HG03175 (cell line): ENCODE results near the gene AARS2.

Experiments used
- ATAC-seq: cut with Tn5 transposase; IDR thresholded peaks from one replicate; pipeline ENCODE4 v1.9.1; 2021; ENCODE audit warnings: mild to moderate bottlenecking, moderate library complexity; ENCODE audit not compliant: unreplicated experiment

AARS2 gene

DNA sequence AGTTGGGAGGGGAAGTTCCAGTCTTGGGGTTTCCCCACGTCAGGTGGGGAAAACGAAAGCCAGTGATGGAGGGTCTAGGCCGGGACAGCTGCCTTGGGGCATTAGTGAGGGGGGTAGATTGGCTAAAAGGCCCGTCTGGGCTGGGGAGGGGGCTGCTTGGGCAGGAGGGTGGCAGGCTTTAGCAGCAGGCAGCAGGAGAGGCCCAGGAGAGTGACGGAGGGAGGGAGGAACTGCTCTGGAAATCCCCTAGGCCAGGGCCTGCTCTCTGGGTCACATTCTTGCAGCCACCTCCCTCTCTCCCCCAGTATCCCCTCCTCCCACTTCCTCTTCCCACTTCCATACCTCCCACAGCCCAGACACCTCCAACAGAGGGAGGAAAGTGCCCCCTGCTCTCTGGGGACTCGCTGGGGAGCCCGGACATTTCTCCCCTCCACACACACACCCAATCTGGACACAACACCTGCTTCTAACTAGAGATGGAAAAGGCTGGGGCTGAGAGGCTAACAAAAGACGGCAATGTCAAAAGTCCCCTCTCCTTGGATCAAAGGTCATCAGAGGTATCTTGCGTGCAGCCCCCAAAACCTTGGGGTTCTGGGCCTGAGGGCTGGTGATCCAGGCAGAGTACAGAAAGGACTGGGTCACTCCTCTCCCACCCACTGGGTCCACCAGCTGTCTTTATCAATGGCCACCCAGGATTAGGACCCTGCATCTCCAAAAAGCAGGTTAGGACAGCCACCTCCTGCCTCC is 49.6 kb downstream of the AARS2 start:
- no peak for ATAC-seq

DNA sequence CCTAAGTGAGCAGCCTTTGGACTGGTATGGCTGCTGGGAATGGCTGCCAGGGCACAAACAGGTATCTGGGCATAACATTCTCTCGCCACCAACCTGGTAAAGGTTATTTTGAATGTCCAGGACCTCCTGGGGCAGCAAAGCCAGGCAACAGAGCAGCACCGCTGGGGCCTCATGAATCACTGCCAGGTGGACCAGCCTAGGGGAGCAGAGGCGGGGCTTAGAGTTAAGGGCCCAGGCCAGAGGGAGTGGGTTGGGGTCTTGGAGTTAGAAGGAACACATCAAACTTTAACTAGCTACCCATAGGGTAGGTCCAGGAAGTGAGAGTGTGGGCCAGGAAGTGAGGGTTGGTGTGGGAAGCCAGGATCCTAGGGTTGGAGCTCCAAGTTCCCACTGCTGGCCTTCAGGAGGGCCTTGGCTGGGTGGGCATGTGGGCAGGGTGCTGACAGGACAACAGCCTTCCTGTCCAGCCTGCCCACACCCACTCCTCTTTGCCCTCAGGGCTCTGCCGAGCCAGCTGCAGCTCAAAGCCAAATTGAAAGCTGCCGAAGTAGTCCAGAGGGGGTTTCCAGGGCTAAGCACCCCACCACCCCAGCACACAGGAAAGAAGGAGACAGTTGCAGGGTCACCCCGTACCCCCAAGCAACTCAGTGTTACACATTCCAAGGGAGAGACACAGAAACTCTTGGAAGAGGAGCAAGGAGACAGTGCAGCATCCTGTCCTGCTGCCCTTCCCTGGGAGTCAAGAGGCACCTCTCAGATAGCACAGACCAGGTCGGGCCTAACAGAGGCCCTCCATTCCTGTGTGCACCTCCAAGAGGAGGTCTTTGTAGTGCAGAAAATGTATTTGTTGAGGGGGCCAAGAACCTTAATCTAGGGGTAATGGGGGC is 50.4 kb downstream of the AARS2 start:
- ATAC-seq: no peak

DNA sequence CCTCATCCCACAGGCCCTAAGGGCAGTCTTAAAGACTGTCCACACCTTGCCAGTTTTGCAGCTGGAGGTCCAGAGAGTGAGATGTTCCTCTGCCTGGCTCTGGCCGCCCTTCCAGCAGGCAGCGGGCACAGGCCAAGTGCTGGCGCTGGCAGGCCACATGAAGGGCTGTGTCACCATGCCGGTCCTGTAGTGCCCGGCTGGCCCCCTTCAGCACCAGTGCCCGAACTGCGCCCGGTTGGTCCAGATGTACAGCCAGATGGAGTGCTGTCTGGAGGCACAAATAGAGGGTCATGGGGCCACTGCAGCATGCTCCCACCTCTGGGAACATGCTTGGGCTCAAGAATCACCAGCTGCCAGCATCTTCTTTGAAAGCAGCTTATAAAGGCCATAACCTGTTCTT is 51.6 kb downstream of the AARS2 start:
- no peak for ATAC-seq

DNA sequence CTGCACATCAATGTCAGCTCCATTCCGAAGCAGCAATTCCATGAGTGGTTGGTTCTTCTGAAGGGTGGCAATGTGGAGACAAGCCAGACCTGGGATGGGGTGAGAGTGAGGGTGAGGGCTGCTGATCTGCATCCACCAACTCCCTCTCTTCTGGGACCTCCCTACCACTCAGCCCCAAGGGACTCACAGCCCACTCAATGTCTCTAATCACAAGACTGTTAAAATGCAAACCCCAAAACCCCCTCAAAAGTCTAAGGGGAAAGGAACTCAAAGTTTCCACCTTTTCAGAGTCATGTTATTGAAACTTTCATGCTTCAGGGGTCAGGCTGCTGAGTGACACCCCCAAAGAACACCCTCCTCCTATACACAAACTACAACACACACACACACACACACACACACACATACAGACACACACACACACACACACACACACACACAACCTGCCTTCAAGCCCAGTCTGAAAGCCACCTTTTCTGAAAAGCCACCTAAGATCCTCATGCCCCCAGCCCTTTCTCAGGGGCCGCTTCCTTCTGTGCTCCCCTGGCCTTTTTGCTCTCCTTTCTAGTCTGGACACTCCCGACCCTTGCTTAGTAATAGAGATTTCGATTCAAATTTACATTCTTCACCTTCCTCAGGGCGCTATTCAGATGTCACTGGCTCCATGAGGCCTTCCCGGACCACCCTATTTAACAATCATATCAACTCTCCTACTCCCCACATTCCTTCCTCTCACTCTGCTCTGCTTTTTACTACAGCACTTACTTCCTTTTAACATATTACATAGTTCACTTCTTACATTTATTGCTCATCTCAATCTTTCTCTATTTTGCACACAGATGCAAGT is 52.5 kb downstream of the AARS2 start:
- ATAC-seq: no peak

DNA sequence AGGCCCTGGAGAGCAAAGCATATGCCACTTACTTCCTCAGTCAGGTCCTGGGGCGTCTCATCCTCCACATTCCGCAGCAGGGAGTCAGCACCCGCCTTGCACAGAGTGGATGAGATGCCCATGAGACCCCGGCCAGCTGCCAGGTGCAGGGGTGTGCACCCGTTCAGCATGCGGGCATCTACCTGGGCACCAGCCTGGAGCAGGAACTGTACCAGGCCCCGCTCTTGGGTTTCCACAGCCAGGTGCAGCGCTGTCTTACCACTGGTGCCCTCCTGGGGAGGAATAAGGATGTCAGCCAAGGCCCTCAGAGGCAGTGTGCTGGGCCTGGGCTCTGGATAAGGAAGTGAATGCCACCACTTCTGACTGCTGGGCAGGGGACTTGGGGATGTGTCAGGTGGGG is 53.1 kb downstream of the AARS2 start:
- ATAC-seq: no peak

DNA sequence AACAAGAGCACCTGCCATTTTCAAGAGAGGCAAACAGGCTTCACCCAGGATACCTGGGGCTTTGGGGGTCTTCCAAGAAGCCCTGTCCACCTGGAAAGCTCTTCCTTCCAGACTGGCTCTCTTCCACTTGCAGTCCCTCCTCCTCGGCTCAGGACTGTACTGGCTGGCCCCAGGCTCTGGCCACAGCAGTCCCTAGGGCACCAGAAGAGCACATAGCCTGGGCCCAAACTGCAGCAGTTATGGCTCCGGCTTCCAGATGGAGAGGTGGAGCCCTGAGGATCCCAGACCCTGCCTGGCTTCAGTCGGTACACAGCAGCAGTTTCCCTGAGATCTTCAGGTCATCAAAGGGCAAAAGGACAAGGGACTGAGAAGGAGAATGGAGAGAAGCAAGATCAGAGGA is 54.2 kb downstream of the AARS2 start:
- ATAC-seq: no peak

DNA sequence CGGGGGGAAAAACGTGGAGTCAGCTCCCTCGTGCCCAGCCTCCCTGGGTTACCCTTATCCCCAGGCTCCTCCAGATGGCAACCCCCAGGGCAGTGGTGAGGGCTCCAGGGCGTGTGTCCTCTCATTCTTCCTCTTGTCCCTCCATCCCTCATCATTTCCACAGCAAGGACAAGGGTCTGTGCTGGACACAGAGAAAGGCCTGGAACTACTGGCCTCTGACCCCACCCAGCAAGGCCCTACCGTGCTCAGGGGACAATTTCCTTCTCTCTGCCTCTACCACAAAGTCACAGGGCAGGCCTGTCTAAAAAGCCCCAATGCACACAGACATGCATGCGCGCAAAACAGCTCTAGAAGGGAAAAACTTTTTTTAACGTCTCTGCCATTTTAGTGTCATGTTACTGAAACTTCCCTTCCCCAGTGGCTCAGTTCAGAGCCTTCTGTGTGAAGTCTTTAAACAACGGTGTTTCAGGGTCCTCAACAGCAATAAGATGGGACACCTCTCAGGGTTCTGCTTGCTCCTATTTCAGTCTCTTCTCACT is 54.8 kb downstream of the AARS2 start:
- no peak for ATAC-seq

DNA sequence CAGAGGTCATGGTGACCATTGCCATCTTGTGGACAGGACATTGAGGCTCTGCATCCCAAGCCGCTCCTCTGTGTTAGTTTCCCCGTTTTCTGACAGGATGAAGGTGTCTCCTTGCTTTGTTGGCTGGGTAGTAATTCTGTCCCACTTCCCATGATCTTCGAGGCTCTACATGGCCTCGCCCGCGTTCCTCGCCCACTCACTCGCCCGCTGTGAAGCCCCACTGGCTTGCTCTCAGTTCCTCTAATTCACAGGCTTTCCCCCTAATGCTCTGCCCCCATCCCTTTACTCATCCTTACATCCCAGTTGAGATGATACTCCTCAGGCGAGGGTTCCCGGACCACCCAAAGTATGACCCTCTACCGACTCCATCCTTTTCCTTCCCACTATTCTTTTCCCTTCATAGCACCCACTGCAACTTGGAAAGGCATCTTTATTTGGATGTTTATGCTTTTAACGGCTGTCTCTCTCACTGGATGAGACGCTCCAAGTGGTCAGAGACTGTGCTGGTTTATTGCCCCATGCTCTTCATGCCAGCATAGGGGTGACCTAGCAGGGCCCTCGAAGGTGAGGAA is 55.3 kb downstream of the AARS2 start:
- ATAC-seq: peak; percentile 14

DNA sequence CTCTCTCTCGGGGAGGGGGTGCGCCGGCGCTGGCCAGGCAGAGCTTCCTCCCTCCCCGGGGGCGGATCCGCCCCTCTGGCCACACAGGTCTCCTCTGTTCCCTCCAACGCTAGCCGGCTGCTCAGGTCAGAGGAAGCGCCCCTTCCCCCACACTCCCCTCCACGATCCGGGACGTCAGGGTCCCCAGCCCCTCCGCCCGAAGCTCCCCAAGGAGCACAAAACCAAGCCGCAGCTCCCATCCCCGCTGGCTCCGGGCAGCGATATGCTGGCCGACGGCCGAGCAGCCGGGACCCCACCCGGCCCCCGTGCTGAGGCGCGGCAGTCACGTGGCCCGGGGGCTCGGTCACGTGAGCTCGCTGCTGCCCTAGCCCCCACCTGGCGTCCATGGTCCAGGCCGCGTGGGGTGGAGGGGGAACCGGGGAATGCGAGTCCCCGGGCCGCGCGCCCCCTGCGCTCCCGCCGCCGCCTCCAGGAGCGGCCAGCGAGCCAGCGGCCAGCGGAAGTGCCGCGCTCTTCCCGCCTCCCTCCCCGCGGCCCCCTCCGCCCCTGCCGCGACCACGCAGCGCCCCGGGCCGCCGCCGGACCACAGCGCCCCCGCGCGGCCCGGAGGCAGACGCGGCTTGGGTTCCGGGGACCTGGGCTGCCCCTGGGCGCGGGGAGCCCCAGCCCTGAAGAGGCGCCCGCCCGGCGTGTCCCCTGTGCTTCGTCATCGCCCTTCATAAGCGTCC is 56.0 kb downstream of the AARS2 start, which contains the start of gene SLC35B2:
Gene SLC35B2, minus strand, starts transcription at position 504 of the 728 bp plus-strand sequence. Its CDS starts 118 bp downstream, at position 386.
- ATAC-seq: peak; percentile 64

DNA sequence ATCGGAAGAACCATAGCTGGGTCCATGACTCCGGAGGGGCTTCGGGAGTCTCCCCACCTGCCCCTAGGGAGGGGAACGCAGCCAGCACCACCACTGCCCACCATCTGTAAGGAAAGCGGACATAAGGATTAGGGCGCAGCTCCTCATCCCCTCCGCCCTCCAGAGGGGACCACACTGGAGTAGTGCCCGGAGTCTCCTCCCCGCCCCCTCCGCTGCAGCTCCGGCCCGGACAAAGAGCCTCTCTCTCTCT is 56.4 kb downstream of the AARS2 start:
- no peak for ATAC-seq

DNA sequence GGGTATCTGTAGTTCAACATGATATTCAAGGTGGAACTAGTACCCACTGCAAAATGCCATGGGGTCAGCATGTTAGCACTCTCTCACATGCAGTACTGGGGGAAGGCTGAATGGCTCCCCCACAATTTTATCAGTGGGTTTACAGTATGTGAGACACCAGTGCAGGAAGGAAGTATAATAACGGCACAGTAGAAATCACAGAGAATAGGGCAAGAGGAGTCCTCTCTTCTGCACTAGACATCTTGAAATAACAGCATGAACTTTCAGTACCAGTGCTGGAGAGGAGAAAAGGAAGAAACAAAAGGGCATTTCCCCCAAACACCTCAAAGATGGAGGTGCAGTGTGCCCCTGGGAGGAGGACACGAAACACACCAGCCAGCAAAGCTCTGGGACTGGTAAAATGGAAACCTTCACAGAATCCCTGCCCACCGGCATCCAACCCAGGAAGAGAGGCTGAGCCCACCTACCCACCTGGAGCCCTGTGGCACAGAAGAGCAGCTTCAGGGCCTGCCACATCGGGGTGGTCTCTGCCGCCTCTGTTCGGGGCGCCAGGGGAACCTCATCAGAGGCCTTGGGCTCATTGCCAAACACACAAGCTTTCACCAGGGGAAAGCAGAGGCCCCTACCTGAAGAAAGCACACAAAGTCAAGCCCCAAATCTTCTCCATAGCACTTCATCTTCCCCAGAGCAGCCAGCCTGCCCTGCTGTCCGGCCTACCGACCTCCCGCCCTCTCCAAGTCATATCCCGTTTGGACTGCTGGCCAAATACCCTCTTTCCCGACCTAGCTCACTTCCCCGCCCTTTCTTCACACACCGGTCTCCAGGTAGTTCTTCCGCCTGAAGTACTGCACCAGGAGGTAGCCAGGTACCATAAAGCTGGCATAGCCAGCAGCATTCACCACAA is 57.0 kb downstream of the AARS2 start:
- no peak for ATAC-seq

DNA sequence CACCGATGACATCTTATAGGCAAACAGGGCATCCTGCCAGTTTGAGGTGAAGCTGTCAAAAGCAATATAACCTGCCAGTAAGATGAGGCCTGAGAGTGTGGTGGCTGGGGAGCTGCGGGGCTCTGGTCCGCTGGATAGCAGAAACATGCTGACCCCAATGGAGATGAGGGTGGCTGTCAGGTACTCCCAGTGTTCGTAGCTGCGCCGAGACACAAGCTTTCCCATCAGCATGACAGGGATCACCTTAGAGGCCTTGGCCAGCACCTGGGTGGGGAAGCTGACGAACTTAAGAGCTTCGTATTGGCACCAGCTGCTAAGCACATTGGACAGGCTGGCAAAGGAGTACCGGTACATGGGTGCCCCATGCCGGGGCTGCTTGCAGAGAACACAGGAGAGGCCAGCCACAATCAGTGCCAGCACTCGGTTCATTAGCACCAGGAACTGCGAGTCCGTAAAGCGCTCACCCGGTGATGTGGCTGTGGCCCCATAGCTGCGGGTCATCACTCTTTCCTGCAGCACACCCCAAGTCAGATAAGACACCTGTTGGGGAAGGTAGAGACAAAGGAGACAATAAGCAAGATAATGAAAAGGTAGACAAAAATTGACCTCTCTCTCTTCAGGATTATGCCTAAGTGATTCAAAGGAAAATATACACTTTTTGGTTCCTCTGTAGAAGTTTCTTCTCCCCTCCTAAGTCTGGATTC is 57.9 kb downstream of the AARS2 start:
- ATAC-seq: no peak

DNA sequence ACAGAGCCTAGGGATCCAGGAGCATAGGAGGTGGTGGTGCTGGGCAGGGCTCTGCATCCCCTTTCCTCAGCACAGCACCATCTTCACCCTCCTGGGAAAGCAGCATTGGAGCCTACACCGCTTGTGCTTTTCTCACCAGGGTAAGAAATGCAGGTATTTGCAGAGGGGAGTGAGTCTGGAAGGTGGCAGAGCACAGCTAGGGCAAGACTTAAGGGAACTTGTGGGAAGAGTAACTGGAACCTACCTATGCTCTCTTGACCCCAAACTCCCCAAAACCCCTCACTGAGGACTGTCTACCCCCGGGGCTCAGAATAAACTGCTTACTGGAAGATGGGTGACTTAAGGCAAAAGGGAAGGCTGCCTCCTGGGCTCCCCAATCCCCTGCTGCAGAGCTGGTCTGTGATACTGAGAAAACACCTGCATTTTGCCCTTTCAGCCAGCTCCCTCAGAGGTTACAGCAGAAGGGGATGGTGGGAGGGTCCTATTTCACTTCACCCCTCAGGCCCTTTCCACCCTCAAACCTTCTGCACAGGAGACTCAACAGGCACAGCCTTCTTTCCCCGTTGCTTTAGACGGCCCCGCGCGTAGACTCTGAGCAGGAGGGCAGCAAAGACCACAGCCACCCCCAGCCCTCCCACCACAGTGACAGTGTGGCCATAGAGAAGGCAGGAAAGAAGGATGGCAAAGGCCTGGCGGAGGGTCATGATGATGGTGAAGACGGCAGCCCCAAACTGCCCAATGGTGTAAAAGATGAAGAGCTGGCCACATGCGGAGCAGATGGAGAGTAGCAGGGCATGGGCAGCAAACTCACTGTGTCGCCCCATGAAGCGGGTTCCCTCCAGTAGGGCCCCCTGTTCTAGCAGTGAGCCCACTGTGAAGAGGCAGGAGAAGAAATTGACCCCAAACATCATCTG is 58.7 kb downstream of the AARS2 start:
- no peak for ATAC-seq

DNA sequence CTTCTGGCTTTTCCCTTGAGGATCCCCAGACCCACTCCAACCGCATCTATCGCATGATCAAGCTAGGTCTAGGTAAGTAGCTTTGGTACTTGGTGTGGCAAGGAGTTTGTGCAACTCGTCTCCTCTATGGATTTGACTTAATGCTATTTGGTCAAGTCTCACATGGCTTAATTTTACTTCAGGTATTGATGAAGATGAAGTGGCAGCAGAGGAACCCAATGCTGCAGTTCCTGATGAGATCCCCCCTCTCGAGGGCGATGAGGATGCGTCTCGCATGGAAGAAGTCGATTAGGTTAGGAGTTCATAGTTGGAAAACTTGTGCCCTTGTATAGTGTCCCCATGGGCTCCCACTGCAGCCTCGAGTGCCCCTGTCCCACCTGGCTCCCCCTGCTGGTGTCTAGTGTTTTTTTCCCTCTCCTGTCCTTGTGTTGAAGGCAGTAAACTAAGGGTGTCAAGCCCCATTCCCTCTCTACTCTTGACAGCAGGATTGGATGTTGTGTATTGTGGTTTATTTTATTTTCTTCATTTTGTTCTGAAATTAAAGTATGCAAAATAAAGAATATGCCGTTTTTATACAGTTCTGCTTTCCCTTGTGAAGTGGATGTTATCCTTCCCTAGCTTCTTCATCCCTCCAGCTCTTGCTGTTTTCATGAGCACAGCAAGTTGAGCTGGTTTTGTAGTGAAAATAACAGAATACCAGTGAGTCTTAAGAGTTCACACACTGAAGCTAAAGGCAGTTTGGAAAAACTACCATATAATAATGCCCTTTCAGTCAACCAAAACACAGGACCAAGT is 59.6 kb downstream of the AARS2 start:
- no peak for ATAC-seq

DNA sequence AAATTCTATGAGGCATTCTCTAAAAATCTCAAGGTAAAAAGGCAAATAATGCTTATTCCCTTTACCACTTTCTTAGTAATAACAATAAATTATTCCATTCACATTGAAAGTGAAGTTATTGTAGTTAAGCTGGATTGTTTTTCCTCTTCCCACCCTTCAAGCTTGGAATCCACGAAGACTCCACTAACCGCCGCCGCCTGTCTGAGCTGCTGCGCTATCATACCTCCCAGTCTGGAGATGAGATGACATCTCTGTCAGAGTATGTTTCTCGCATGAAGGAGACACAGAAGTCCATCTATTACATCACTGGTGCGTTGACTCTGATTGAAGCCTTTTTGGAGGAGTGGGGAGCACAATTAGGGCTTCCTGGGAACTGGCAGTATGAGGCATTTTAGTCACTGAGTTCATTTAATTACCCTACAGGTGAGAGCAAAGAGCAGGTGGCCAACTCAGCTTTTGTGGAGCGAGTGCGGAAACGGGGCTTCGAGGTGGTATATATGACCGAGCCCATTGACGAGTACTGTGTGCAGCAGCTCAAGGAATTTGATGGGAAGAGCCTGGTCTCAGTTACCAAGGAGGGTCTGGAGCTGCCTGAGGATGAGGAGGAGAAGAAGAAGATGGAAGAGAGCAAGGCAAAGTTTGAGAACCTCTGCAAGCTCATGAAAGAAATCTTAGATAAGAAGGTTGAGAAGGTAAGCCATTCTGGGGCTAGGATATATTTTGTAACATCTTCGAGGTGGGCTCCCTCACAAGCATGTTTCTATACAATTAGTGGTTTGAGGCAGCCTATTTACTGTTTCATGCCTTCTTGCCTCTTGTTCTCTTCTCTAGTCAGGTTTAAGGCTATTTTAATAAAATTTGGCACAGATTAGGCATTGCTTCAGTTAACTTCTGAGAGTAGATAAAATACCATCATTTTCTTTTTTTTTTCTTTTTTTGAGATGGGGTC is 61.3 kb downstream of the AARS2 start:
- ATAC-seq: no peak

DNA sequence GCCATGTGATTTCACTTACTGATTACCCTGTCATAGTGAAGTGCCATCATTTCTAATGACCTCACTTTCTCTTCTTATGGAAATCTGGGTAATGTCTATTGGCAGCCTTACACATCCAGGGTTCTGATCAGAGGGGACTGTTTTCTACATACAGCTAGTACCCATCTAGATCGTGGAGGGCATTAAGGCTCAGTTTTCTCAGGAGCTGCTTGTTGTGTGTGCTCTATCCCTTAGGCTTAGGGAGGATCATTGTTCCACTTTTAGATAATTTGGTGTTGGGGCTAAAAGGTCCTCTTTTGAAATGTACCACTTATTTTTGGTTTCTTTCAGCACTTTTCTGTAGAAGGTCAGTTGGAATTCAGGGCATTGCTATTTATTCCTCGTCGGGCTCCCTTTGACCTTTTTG is 62.4 kb downstream of the AARS2 start:
- ATAC-seq: no peak
